Measurements from ENCODE around the gene JAKMIP3. TPM values are rescaled to one million over a fixed set of nuclear protein-coding genes. Genes with fewer than 3 reads are reported as not detected.

Gene JAKMIP3
- total and polyA plus RNA-seq, 9 donors: 0.27 to 0.65 (median 0.44) TPM

DNA sequence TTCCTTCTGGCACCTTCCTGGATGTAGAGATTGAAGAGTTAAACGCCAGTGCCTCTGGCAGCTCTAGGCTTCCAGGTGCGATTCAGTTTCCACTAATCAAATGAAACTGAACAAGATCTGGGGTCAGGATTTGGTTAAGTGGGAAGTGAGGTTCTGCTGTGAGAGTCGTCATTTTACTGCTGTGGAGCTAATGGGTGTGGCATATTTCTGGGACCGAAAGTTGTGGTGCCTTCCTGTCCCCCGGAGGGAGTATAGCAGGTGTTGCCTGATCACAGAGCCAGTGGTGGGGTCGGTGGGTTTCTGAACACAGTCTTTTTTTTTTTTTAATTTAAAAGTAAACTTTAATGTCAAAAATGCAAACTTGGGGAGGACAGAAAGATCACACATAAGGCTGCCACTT, 37.0 kb upstream of the JAKMIP3 start:
- Histone ChIP-seq H3K4me3 (ENCODE audit: low read length) (no peak overlapping the region), H3K27ac (ENCODE audit: low read length) (no peak overlapping the region), H3K36me3 (ENCODE audit: control insufficient read depth, insufficient read depth, low read length) (no peaks in the 10 kb centered on the region), H3K27me3 (ENCODE audit: control insufficient read depth, insufficient read depth, low read length) (peaks cover 61% of the 10 kb centered on the region), H3K9me3 (replicated peaks; ENCODE audit: control insufficient read depth, low read depth, low read length) (no peaks in the 10 kb centered on the region), H3K4me1 (ENCODE audit: control insufficient read depth, insufficient read depth, low read length) (peaks cover under 1% of the 10 kb centered on the region)
- WGBS (ENCODE audit: insufficient coverage): 13% methylated on average over 2 of the region's 6 CpGs
- DNase-seq: no peak

DNA sequence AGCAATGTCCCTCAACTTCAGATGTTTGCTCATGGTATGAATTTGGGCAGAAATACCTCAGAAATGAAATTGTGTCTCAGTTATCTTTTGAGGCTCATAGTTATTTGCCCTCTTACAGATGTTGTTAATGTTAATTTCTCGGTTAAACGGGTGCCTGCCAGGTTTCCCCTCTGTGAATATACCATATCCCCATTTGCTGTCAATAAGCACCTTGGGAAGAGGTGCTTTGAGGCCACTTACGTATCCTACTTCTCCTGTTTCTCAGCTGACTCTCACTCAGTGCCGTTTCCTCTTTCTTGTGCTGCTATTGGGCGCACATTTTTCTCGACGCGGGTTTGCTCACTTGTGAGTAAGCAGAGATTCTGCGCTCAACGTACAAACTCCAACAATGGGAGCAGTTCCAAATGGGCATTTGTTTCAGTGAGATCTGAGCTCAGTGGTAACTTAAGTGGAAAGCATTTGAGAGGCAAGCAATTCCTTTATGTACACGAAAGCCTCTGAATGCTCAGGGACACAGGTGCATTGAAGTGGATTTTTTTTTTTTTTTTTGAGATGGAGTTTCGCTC, 34.8 kb upstream of the JAKMIP3 start:
- Histone ChIP-seq H3K27me3 (ENCODE audit: control insufficient read depth, insufficient read depth, low read length) (peaks cover 68% of the 10 kb centered on the region), H3K9me3 (replicated peaks; ENCODE audit: control insufficient read depth, low read depth, low read length) (no peaks in the 10 kb centered on the region), H3K4me3 (ENCODE audit: low read length) (no peak overlapping the region), H3K27ac (ENCODE audit: low read length) (no peak overlapping the region), H3K4me1 (ENCODE audit: control insufficient read depth, insufficient read depth, low read length) (peaks cover 4% of the 10 kb centered on the region), H3K36me3 (ENCODE audit: control insufficient read depth, insufficient read depth, low read length) (no peaks in the 10 kb centered on the region)
- no peak for DNase-seq
- 77% methylated on average over 3 of the region's 12 CpGs for WGBS (ENCODE audit: insufficient coverage)

DNA sequence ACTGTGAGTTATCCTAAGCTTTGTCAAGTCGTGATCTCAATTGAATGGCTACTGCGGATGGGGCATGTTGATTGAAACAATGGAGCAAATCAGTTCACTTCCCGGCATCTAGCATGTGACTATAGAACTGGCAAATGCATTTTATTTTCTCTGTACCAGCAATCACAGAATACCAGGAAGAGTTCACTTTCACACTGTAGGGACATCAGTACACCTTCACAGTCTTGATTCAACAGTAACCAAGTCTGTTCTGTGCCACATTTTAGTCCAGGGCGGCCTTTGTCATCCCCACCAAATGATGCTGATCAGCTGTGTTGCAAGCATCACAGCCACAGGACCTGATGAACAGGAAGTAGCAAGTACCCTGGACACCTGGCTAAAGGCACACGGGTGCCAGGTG, 32.1 kb upstream of the JAKMIP3 start:
- Histone ChIP-seq H3K4me1 (ENCODE audit: control insufficient read depth, insufficient read depth, low read length) (peaks cover 9% of the 10 kb centered on the region), H3K4me3 (ENCODE audit: low read length) (no peak overlapping the region), H3K27me3 (ENCODE audit: control insufficient read depth, insufficient read depth, low read length) (peaks cover 81% of the 10 kb centered on the region), H3K27ac (ENCODE audit: low read length) (no peak overlapping the region), H3K9me3 (replicated peaks; ENCODE audit: control insufficient read depth, low read depth, low read length) (no peaks in the 10 kb centered on the region), H3K36me3 (ENCODE audit: control insufficient read depth, insufficient read depth, low read length) (no peaks in the 10 kb centered on the region)
- no peak for DNase-seq
- WGBS (ENCODE audit: insufficient coverage): 69% methylated on average over 2 of the region's 5 CpGs

- WGBS (ENCODE audit: insufficient coverage): 100% methylated on average over 2 of the region's 8 CpGs
- Histone ChIP-seq H3K4me3 (ENCODE audit: low read length) (no peak overlapping the region), H3K27me3 (ENCODE audit: control insufficient read depth, insufficient read depth, low read length) (peaks cover 79% of the 10 kb centered on the region), H3K4me1 (ENCODE audit: control insufficient read depth, insufficient read depth, low read length) (peaks cover 9% of the 10 kb centered on the region), H3K9me3 (replicated peaks; ENCODE audit: control insufficient read depth, low read depth, low read length) (no peaks in the 10 kb centered on the region), H3K36me3 (ENCODE audit: control insufficient read depth, insufficient read depth, low read length) (no peaks in the 10 kb centered on the region), H3K27ac (ENCODE audit: low read length) (no peak overlapping the region)
- DNase-seq: no peak
Observed at GRCh38 chr10:132035476-132035875, 30.3 kb upstream of the JAKMIP3 start.

GRCh38 chr10:132036153-132036886, 29.4 kb upstream of the JAKMIP3 start:
- Histone ChIP-seq H3K4me3 (ENCODE audit: low read length) (peak overlapping the region; percentile 32), H3K9me3 (replicated peaks; ENCODE audit: control insufficient read depth, low read depth, low read length) (no peaks in the 10 kb centered on the region), H3K27me3 (ENCODE audit: control insufficient read depth, insufficient read depth, low read length) (peaks cover 80% of the 10 kb centered on the region), H3K36me3 (ENCODE audit: control insufficient read depth, insufficient read depth, low read length) (no peaks in the 10 kb centered on the region), H3K4me1 (ENCODE audit: control insufficient read depth, insufficient read depth, low read length) (peaks cover 9% of the 10 kb centered on the region), H3K27ac (ENCODE audit: low read length) (no peak overlapping the region)
- under 1% methylated on average over 98 of the region's 100 CpGs for WGBS (ENCODE audit: insufficient coverage)
- DNase-seq: peak; percentile 68

GRCh38 chr10:132036887-132037675, 28.7 kb upstream of the JAKMIP3 start:
- DNase-seq: peak; percentile 12
- no peaks in the 10 kb centered on the region for H3K36me3 ChIP-seq (ENCODE audit: control insufficient read depth, insufficient read depth, low read length)
- H3K4me1 ChIP-seq (ENCODE audit: control insufficient read depth, insufficient read depth, low read length): peaks cover 9% of the 10 kb centered on the region
- H3K9me3 ChIP-seq (replicated peaks; ENCODE audit: control insufficient read depth, low read depth, low read length): no peaks in the 10 kb centered on the region
- H3K4me3 ChIP-seq (ENCODE audit: low read length): no peak overlapping the region
- no peak overlapping the region for H3K27ac ChIP-seq (ENCODE audit: low read length)
- peaks cover 79% of the 10 kb centered on the region for H3K27me3 ChIP-seq (ENCODE audit: control insufficient read depth, insufficient read depth, low read length)
- WGBS (ENCODE audit: insufficient coverage): 2% methylated on average over 38 of the region's 44 CpGs

DNA sequence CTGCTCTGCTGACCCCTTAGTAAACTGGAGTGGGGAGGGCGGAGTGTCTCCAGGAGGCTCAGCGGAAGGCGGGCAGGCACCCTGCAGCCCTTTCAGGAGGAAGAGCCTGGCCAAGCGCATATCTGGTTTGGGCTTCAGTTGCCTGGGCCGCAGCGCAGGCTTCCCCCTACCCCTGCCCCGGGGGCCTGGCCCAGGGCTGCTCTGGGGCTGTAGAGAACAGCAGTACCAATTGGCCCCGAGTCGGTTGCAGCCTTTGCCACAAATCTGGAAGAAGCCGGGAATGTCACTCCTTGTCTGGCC, 28.1 kb upstream of the JAKMIP3 start:
- peaks cover 80% of the 10 kb centered on the region for H3K27me3 ChIP-seq (ENCODE audit: control insufficient read depth, insufficient read depth, low read length)

GRCh38 chr10:132039371-132039770, 26.4 kb upstream of the JAKMIP3 start:
- Histone ChIP-seq H3K4me1 (ENCODE audit: control insufficient read depth, insufficient read depth, low read length) (peaks cover 9% of the 10 kb centered on the region), H3K9me3 (replicated peaks; ENCODE audit: control insufficient read depth, low read depth, low read length) (no peaks in the 10 kb centered on the region), H3K27ac (ENCODE audit: low read length) (no peak overlapping the region), H3K36me3 (ENCODE audit: control insufficient read depth, insufficient read depth, low read length) (no peaks in the 10 kb centered on the region), H3K4me3 (ENCODE audit: low read length) (no peak overlapping the region), H3K27me3 (ENCODE audit: control insufficient read depth, insufficient read depth, low read length) (peaks cover 82% of the 10 kb centered on the region)
- DNase-seq: no peak
- WGBS (ENCODE audit: insufficient coverage): 71% methylated on average over 6 of the region's 8 CpGs

More for the DNA sequence above, 28.1 kb upstream of the JAKMIP3 start:
- 29% methylated on average over 8 of the region's 10 CpGs for WGBS (ENCODE audit: insufficient coverage)
- H3K9me3 ChIP-seq (replicated peaks; ENCODE audit: control insufficient read depth, low read depth, low read length): no peaks in the 10 kb centered on the region
- no peak overlapping the region for H3K4me3 ChIP-seq (ENCODE audit: low read length)
- DNase-seq: no peak
- no peak overlapping the region for H3K27ac ChIP-seq (ENCODE audit: low read length)
- H3K4me1 ChIP-seq (ENCODE audit: control insufficient read depth, insufficient read depth, low read length): peaks cover 9% of the 10 kb centered on the region
- no peaks in the 10 kb centered on the region for H3K36me3 ChIP-seq (ENCODE audit: control insufficient read depth, insufficient read depth, low read length)

DNA sequence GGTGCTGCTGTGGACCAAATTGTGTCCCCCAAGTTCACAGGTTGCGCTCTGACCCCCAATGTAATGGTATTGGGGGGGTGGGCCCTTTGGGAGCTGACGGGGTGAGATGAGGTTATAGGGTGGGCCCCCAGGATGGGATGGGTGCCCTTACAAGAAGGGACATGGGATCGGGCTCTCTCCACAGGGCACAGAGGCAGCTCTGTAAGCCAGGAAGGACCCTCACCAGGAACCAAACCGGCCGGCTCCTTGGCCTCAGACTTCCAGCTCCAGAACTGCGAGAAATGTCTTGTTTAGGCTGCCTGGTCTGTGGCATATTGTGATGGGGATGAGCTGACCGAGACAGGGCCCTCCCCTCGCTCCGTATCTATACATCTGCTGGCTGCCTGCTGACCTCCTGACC, 25.7 kb upstream of the JAKMIP3 start:
- H3K27ac ChIP-seq (ENCODE audit: low read length): no peak overlapping the region
- 93% methylated on average over 3 of the region's 9 CpGs for WGBS (ENCODE audit: insufficient coverage)
- no peaks in the 10 kb centered on the region for H3K36me3 ChIP-seq (ENCODE audit: control insufficient read depth, insufficient read depth, low read length)
- peaks cover 9% of the 10 kb centered on the region for H3K4me1 ChIP-seq (ENCODE audit: control insufficient read depth, insufficient read depth, low read length)
- H3K9me3 ChIP-seq (replicated peaks; ENCODE audit: control insufficient read depth, low read depth, low read length): no peaks in the 10 kb centered on the region
- DNase-seq: no peak
- no peak overlapping the region for H3K4me3 ChIP-seq (ENCODE audit: low read length)
- H3K27me3 ChIP-seq (ENCODE audit: control insufficient read depth, insufficient read depth, low read length): peaks cover 82% of the 10 kb centered on the region

GRCh38 chr10:132041340-132041739, 24.4 kb upstream of the JAKMIP3 start:
- WGBS (ENCODE audit: insufficient coverage): 82% methylated on average over 12 of the region's 15 CpGs
- no peak for DNase-seq
- peaks cover 73% of the 10 kb centered on the region for H3K27me3 ChIP-seq (ENCODE audit: control insufficient read depth, insufficient read depth, low read length)

More at GRCh38 chr10:132041340-132041739, 24.4 kb upstream of the JAKMIP3 start:
- no peak overlapping the region for H3K4me3 ChIP-seq (ENCODE audit: low read length)
- H3K4me1 ChIP-seq (ENCODE audit: control insufficient read depth, insufficient read depth, low read length): peaks cover 6% of the 10 kb centered on the region
- no peaks in the 10 kb centered on the region for H3K36me3 ChIP-seq (ENCODE audit: control insufficient read depth, insufficient read depth, low read length)
- H3K9me3 ChIP-seq (replicated peaks; ENCODE audit: control insufficient read depth, low read depth, low read length): no peaks in the 10 kb centered on the region
- H3K27ac ChIP-seq (ENCODE audit: low read length): no peak overlapping the region

All from muscle of leg (tissue), 11 donors.